Astrocyte (in vitro differentiated cells and primary cell): ENCODE data around the gene FABP1. TPM values are rescaled to one million over a fixed set of nuclear protein-coding genes. Genes with fewer than 3 reads are reported as not detected.
A peak's percentile ranks its signal among the peaks of the same experiment; 100 is the strongest.

Source experiments
- DNase-seq: peaks from one replicate; pipeline ENCODE4 v3.0.0-alpha.2; 2010; ENCODE audit warnings: low read depth
- FAIRE-seq: peaks from 2 replicates; lab custom pipeline; 2011; peaks lifted over from hg19 to GRCh38; lab: Jason Lieb, UNC
- H2AFZ ChIP-seq: 2 replicates; pipeline ENCODE4 v1.6.0; 2012; ENCODE audit warnings: low read depth, low read length, inconsistent platforms
- H3K27ac ChIP-seq: 2 replicates; pipeline ENCODE4 v1.5.1; 2011; ENCODE audit warnings: low read depth, low read length, inconsistent platforms
- H3K27me3 ChIP-seq: 2 replicates; pipeline ENCODE4 v1.6.0; 2011; ENCODE audit warnings: low read length, inconsistent platforms; ENCODE audit not compliant: insufficient read depth
- H3K36me3 ChIP-seq: 2 replicates; pipeline ENCODE4 v1.5.1; 2011; ENCODE audit warnings: low read length, inconsistent platforms; ENCODE audit not compliant: insufficient read depth
- H3K4me1 ChIP-seq: 2 replicates; pipeline ENCODE4 v1.5.1; 2011; ENCODE audit warnings: low read length, inconsistent platforms; ENCODE audit not compliant: insufficient read depth
- H3K4me2 ChIP-seq: 2 replicates; pipeline ENCODE4 v1.6.0; 2012; ENCODE audit warnings: low read length, inconsistent platforms
- H3K4me3 ChIP-seq: 2 replicates; pipeline ENCODE4 v1.5.1; 2011; ENCODE audit warnings: low read depth, mild to moderate bottlenecking, low read length, inconsistent platforms; ENCODE audit not compliant: insufficient read depth
- H3K79me2 ChIP-seq: 2 replicates; pipeline ENCODE4 v1.6.0; 2012; ENCODE audit warnings: mild to moderate bottlenecking, low read length, inconsistent platforms; ENCODE audit not compliant: insufficient read depth
- H3K9ac ChIP-seq: 2 replicates; pipeline ENCODE4 v1.6.0; 2012; ENCODE audit warnings: mild to moderate bottlenecking, low read length, inconsistent platforms
- H3K9me3 ChIP-seq: 2 replicates; pipeline ENCODE4 v1.5.1; 2012; ENCODE audit warnings: low read depth, mild to moderate bottlenecking, low read length, inconsistent platforms; ENCODE audit not compliant: insufficient read depth
- H4K20me1 ChIP-seq: 2 replicates; pipeline ENCODE4 v1.6.0; 2012; ENCODE audit warnings: low read length, inconsistent platforms; ENCODE audit not compliant: insufficient read depth
- H3K27ac Mint-ChIP-seq: one replicate; pipeline ENCODE4 v1.8.0; 2021; ENCODE audit warnings: mild to moderate bottlenecking, mixed read lengths; ENCODE audit not compliant: unreplicated experiment
- H3K27me3 Mint-ChIP-seq: one replicate; pipeline ENCODE4 v1.8.0; 2021; ENCODE audit warnings: low read depth, mixed read lengths; ENCODE audit not compliant: unreplicated experiment
- H3K36me3 Mint-ChIP-seq: one replicate; pipeline ENCODE4 v1.8.0; 2021; ENCODE audit warnings: low read depth, mixed read lengths; ENCODE audit not compliant: unreplicated experiment
- H3K4me1 Mint-ChIP-seq: one replicate; pipeline ENCODE4 v1.8.0; 2021; ENCODE audit warnings: low read depth, mixed read lengths; ENCODE audit not compliant: unreplicated experiment
- H3K4me3 Mint-ChIP-seq: one replicate; pipeline ENCODE4 v1.8.0; 2021; ENCODE audit warnings: mild to moderate bottlenecking, moderate library complexity, mixed read lengths; ENCODE audit not compliant: unreplicated experiment
- H3K9me3 Mint-ChIP-seq: one replicate; pipeline ENCODE4 v1.8.0; 2021; ENCODE audit warnings: mild to moderate bottlenecking, mixed read lengths; ENCODE audit not compliant: unreplicated experiment
- CTCF ChIP-seq: IDR thresholded peaks from 2 replicates; pipeline ENCODE4 v1.5.1; 2011; ENCODE audit warnings: low read depth, mild to moderate bottlenecking, inconsistent platforms, low read length, moderate library complexity; ENCODE audit not compliant: insufficient read depth
- EZH2 ChIP-seq: IDR thresholded peaks from 2 replicates; pipeline ENCODE4 v1.6.1; 2012; ENCODE audit warnings: mild to moderate bottlenecking, low read length, inconsistent platforms; ENCODE audit not compliant: insufficient read depth
- total RNA-seq: library from RNA; stranded (reverse); gene quantifications from 2 replicates; pipeline ENCODE4 v1.2.1, GENCODE V29; 2021

FABP1 gene
- total RNA-seq, 1 donor from 2014 or later: not detected

GRCh38 chr2:88161446-88162244 lies 33.8 kb upstream of the FABP1 start:
- no peak overlapping the region for H3K4me3 Mint-ChIP-seq
- Histone ChIP-seq H3K27me3 (no peaks in the 10 kb centered on the region), H3K4me1 (no peaks in the 10 kb centered on the region), H3K4me2 (no peak overlapping the region), H4K20me1 (no peaks in the 10 kb centered on the region), H3K9me3 (no peaks in the 10 kb centered on the region), H3K36me3 (no peaks in the 10 kb centered on the region), H3K27ac (no peak overlapping the region), H3K79me2 (no peaks in the 10 kb centered on the region), H2AFZ (no peak overlapping the region), H3K4me3 (no peak overlapping the region), H3K9ac (no peak overlapping the region)
- DNase-seq: no peak
- TF ChIP-seq EZH2 (no peak), CTCF (no peak)
- H3K36me3 Mint-ChIP-seq: no peaks in the 10 kb centered on the region
- no peaks in the 10 kb centered on the region for H3K4me1 Mint-ChIP-seq
- no peak overlapping the region for H3K27ac Mint-ChIP-seq
- FAIRE-seq: no peak
- H3K9me3 Mint-ChIP-seq: no peaks in the 10 kb centered on the region
- peaks cover 9% of the 10 kb centered on the region for H3K27me3 Mint-ChIP-seq

GRCh38 chr2:88160517-88160916 lies 32.7 kb upstream of the FABP1 start:
- Histone ChIP-seq H3K4me3 (no peak overlapping the region), H3K36me3 (no peaks in the 10 kb centered on the region), H3K27me3 (no peaks in the 10 kb centered on the region), H3K79me2 (no peaks in the 10 kb centered on the region), H4K20me1 (no peaks in the 10 kb centered on the region), H3K9me3 (no peaks in the 10 kb centered on the region), H3K27ac (no peak overlapping the region), H3K4me2 (no peak overlapping the region), H3K4me1 (no peaks in the 10 kb centered on the region), H2AFZ (no peak overlapping the region), H3K9ac (no peak overlapping the region)
- FAIRE-seq: no peak
- H3K4me1 Mint-ChIP-seq: no peaks in the 10 kb centered on the region
- H3K9me3 Mint-ChIP-seq: no peaks in the 10 kb centered on the region
- H3K4me3 Mint-ChIP-seq: no peak overlapping the region
- TF ChIP-seq CTCF: no peak
- no peak for TF ChIP-seq EZH2
- no peaks in the 10 kb centered on the region for H3K36me3 Mint-ChIP-seq
- DNase-seq: no peak
- peaks cover 9% of the 10 kb centered on the region for H3K27me3 Mint-ChIP-seq
- H3K27ac Mint-ChIP-seq: no peak overlapping the region

- DNase-seq: peak; percentile 18
- Mint-ChIP-seq H3K4me1 (no peaks in the 10 kb centered on the region), H3K27me3 (peaks cover 7% of the 10 kb centered on the region)
Observed at GRCh38 chr2:88159955-88160415, 32.1 kb upstream of the FABP1 start.

More at GRCh38 chr2:88159955-88160415, 32.1 kb upstream of the FABP1 start:
- Histone ChIP-seq H3K9ac (no peak overlapping the region), H3K36me3 (no peaks in the 10 kb centered on the region), H3K9me3 (no peaks in the 10 kb centered on the region), H3K4me3 (no peak overlapping the region), H3K4me2 (no peak overlapping the region), H3K79me2 (no peaks in the 10 kb centered on the region), H2AFZ (no peak overlapping the region), H3K27ac (no peak overlapping the region), H3K4me1 (no peaks in the 10 kb centered on the region), H3K27me3 (no peaks in the 10 kb centered on the region), H4K20me1 (no peaks in the 10 kb centered on the region)
- no peaks in the 10 kb centered on the region for H3K9me3 Mint-ChIP-seq
- no peak overlapping the region for H3K4me3 Mint-ChIP-seq
- TF ChIP-seq EZH2 (no peak), CTCF (peak; percentile 86)
- no peaks in the 10 kb centered on the region for H3K36me3 Mint-ChIP-seq
- no peak overlapping the region for H3K27ac Mint-ChIP-seq
- peak; percentile 92 for FAIRE-seq
